Testis (tissue), 2 donors: ENCODE results near the gene MAT2B.

ENCODE experiments used
- POLR2A ChIP-seq: fragments of 450-650 bp; IDR thresholded peaks from one replicate; pipeline ENCODE4 v1.6.1; 2017; ENCODE audit warnings: antibody characterized with exemption, mild to moderate bottlenecking, moderate library complexity
- TF ChIP-seq, protein P1 (sequence below), 3 experiments: fragments of 450-650 bp in 2 of 3; fragments of 200-600 bp in 1 of 3; sonication (generic) in 1 of 3; IDR thresholded peaks; one replicate each; pipeline ENCODE4 v1.5.1; 2016 to 2019; ENCODE audit warnings: antibody characterized with exemption in 3 of 3, mild to moderate bottlenecking in 2 of 3, moderate library complexity in 1 of 3

DNA sequence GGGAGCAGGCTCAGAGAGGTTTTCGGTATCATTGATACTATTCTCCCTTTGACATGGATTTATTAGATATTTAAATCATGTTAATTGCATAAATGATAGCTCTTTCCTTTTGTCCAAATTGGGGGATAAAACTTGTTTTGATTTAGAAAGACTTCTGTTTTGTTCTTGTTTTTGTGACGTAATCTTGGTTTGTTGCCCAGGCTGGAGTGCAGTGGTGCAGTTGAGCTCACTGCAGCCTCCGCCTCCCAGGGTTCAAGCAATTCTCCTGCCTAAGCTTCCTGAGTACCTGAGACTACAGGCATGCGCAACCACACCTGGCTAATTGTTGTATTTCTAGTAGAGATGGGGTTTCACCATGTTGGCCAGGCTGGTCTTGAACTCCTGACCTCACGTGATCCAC, 7.1 kb downstream of the MAT2B start:
- TF ChIP-seq, protein P1, sequence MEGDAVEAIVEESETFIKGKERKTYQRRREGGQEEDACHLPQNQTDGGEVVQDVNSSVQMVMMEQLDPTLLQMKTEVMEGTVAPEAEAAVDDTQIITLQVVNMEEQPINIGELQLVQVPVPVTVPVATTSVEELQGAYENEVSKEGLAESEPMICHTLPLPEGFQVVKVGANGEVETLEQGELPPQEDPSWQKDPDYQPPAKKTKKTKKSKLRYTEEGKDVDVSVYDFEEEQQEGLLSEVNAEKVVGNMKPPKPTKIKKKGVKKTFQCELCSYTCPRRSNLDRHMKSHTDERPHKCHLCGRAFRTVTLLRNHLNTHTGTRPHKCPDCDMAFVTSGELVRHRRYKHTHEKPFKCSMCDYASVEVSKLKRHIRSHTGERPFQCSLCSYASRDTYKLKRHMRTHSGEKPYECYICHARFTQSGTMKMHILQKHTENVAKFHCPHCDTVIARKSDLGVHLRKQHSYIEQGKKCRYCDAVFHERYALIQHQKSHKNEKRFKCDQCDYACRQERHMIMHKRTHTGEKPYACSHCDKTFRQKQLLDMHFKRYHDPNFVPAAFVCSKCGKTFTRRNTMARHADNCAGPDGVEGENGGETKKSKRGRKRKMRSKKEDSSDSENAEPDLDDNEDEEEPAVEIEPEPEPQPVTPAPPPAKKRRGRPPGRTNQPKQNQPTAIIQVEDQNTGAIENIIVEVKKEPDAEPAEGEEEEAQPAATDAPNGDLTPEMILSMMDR (IDR thresholded peaks at IDR 0.05): no peak
- no peak for TF ChIP-seq POLR2A
